ENCODE results near the gene POLR3GL. TPM values are rescaled to one million over a fixed set of nuclear protein-coding genes. Genes with fewer than 3 reads are reported as not detected.

The POLR3GL gene
- total RNA-seq, 2 experiments from 2014 or later = 32.6 to 34.9 TPM

GRCh38 chr1:145980457-145980994 lies 16.0 kb downstream of the POLR3GL start:
- H3K27me3 Mint-ChIP-seq = no peaks in the 10 kb centered on the region
- peaks cover 32% of the 10 kb centered on the region for H3K4me1 Mint-ChIP-seq
- no peak for ATAC-seq (ENCODE audit: low read depth)
- peak; percentile 29 for DNase-seq
- H3K4me3 Mint-ChIP-seq = no peak overlapping the region
- H3K9me3 Mint-ChIP-seq = no peaks in the 10 kb centered on the region
- H3K27ac Mint-ChIP-seq = no peak overlapping the region
- no peaks in the 10 kb centered on the region for H3K36me3 Mint-ChIP-seq
- POLR2A ChIA-PET = interaction anchor here (1.0 to 11.2 kb wide), 9 partner anchors 13 to 136 kb away, joined by 3 to 407 read pairs (median 11); partner anchors contain the start of genes ANKRD34A, LIX1L, PEX11B and PIAS3

DNA sequence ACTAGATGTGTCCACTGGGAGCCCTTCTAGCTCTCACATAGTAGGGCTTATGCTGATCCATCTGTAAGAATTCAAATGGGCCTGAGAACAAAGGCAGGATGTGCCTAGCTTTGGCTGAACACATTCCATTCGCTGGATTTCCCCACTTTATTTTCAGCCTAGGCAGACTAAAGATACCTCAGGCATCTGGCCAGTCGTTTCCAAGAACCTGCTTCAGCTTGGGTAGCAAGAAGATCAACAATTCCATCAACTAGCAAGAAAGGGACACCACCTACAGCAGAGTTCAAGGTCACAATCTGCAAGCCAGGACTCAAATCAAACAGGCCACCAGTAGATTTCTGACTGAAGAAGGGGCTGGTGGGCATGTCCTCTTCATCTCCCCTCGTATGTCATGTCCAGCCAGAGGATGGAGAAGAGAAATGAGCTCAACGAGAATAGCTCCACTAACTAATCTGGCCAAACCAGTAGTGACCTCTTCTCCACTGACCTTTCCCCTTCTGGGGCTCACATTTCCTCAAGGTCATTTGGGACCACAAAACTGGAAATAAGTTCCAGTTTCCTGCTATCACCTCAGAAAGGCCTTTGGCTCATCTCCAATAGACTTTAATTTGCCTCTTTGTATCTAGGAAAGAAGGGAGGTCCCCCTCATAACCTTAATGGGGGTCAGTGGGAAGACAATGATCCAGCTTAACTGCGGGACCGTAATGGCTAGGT lies 17.7 kb downstream of the POLR3GL start:
- no peak for ATAC-seq (ENCODE audit: low read depth)
- Mint-ChIP-seq H3K27ac (no peak overlapping the region), H3K9me3 (no peaks in the 10 kb centered on the region), H3K27me3 (no peaks in the 10 kb centered on the region), H3K4me1 (peaks cover 39% of the 10 kb centered on the region), H3K4me3 (no peak overlapping the region), H3K36me3 (no peaks in the 10 kb centered on the region)
- POLR2A ChIA-PET = interaction anchor here (1.4 to 11.2 kb wide), 4 partner anchors 11 to 63 kb away, joined by 4 to 407 read pairs (median 8); partner anchors contain the start of genes PEX11B and TXNIP
- DNase-seq = peak; percentile 3

- Mint-ChIP-seq H3K36me3 (no peaks in the 10 kb centered on the region), H3K9me3 (no peaks in the 10 kb centered on the region), H3K27me3 (no peaks in the 10 kb centered on the region), H3K4me3 (no peak overlapping the region), H3K4me1 (peaks cover 46% of the 10 kb centered on the region), H3K27ac (peak overlapping the region; percentile 3)
- no peak for ATAC-seq (ENCODE audit: low read depth)
- DNase-seq = peak; percentile 21
- POLR2A ChIA-PET = interaction anchor here (11.2 kb wide), 1 partner anchor 10 kb away, joined by 407 read pairs; the partner anchor contains the start of gene TXNIP
These were observed 18.8 kb downstream of the POLR3GL start for GRCh38 chr1:145983206-145983675.

DNA sequence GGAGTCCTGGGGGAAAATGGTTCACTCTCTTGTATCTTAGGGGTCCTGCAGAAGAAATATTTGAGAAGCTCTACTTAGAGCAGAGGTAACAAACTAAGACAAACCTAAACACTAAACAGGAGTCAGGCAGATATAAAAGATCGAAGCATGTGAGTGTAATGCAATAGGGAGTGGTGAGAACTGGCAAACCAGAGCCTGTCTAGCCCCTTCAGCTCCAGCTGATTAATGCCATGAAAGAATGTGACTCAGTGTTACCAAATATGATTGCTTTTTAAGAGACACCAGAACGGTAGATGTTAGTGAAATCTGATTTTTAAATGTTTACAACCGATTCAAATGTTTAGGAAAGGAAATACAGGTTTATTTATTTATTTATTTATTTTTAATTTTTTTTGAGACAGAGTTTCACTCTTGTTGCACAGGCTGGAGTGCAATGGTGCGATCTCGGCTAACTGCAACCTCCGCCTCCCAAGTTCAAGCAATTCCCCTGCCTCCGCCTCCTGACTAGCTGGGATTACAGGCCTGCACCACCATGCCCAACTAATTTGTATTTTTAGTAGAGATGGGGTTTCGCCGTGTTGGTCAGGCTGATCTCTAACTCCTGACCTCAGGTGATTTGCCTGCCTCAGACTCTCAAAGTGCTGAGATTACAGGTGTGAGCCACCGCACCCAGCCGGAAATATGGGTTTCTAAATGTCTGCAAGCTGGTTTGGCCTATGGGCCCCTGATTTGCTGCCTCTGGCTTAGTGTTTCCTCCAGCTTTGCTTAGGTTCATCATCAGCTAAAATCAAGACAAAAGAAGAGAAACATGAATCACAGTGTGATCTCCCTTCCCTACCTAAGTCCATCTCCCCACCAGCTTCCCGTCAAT lies 19.7 kb downstream of the POLR3GL start:
- no peak for DNase-seq
- ATAC-seq (ENCODE audit: low read depth) = no peak
- Mint-ChIP-seq H3K36me3 (no peaks in the 10 kb centered on the region), H3K27ac (peak overlapping the region; percentile 75), H3K4me3 (peak overlapping the region; percentile 58), H3K9me3 (no peaks in the 10 kb centered on the region), H3K27me3 (no peaks in the 10 kb centered on the region), H3K4me1 (peaks cover 53% of the 10 kb centered on the region)
- POLR2A ChIA-PET = interaction anchor here (11.2 kb wide), 1 partner anchor 9 kb away, joined by 407 read pairs; the partner anchor contains the start of gene TXNIP

- ATAC-seq (ENCODE audit: low read depth) = no peak
- POLR2A ChIA-PET = interaction anchor here (0.5 to 11.2 kb wide), 3 partner anchors 8 to 23 kb away, joined by 3 to 407 read pairs (median 8); partner anchors contain the start of gene TXNIP
- Mint-ChIP-seq H3K36me3 (no peaks in the 10 kb centered on the region), H3K4me1 (peaks cover 56% of the 10 kb centered on the region), H3K9me3 (no peaks in the 10 kb centered on the region), H3K4me3 (peak overlapping the region; percentile 58), H3K27ac (peak overlapping the region; percentile 81), H3K27me3 (no peaks in the 10 kb centered on the region)
- no peak for DNase-seq
These were observed 20.6 kb downstream of the POLR3GL start for GRCh38 chr1:145985129-145985501.

GRCh38 chr1:145985502-145986439 lies 21.3 kb downstream of the POLR3GL start:
- H3K27ac Mint-ChIP-seq = peak overlapping the region; percentile 81
- ATAC-seq (ENCODE audit: low read depth) (no peak), DNase-seq (no peak)
- H3K9me3 Mint-ChIP-seq = no peaks in the 10 kb centered on the region
- H3K36me3 Mint-ChIP-seq = no peaks in the 10 kb centered on the region
- no peaks in the 10 kb centered on the region for H3K27me3 Mint-ChIP-seq
- H3K4me1 Mint-ChIP-seq = peaks cover 62% of the 10 kb centered on the region
- peak overlapping the region; percentile 58 for H3K4me3 Mint-ChIP-seq
- POLR2A ChIA-PET = interaction anchor here (0.5 to 11.2 kb wide), 4 partner anchors 7 to 25 kb away, joined by 3 to 407 read pairs (median 6); partner anchors contain the start of gene TXNIP

DNA sequence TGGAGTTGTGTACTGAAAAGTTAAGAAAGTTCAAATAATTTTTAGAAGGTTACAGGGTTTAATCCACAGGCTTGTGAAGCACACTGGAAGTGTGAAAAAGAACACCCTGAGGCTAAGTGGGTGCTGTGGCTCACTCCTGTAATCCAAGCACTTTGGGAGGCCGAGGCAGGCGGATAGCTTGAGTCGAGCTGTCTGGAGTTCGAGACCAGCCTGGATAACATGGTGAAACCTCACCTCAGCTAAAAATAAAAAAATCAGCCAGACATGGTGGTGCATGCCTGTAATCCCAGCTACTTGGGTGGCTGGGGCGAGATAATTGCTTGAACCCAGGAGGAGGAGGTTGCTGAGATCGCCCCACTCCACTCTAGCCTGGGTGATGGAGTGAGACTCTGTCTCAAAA lies 22.1 kb downstream of the POLR3GL start:
- DNase-seq (no peak), ATAC-seq (ENCODE audit: low read depth) (no peak)
- H3K27me3 Mint-ChIP-seq = no peaks in the 10 kb centered on the region
- H3K4me3 Mint-ChIP-seq = no peak overlapping the region
- H3K9me3 Mint-ChIP-seq = no peaks in the 10 kb centered on the region
- POLR2A ChIA-PET = interaction anchor here (2.0 to 13.2 kb wide), 3 partner anchors 5 to 20 kb away, joined by 8 to 407 read pairs (median 407); partner anchors contain the start of gene TXNIP
- no peak overlapping the region for H3K27ac Mint-ChIP-seq
- no peaks in the 10 kb centered on the region for H3K36me3 Mint-ChIP-seq
- H3K4me1 Mint-ChIP-seq = peaks cover 68% of the 10 kb centered on the region

DNA sequence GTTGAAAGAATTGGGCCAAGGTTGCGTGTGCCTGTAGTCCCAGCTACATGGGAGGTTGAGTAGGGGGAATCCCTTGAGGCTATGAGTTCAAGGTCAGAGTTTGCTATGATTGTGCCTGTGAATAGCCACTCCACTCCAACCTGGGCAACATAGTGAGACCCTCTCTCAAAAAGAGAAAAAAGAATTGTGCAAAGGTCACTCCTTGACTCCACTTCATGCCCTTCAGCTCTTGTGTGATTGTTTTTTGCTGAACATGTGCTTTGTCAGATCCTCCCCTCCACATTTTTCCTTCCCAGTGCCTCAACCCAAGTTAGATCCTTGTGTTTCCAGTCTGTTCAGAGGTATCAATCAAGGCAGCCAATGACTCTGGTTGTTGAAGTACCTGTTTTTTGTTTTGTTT lies 23.4 kb downstream of the POLR3GL start:
- Mint-ChIP-seq H3K27ac (no peak overlapping the region), H3K27me3 (no peaks in the 10 kb centered on the region), H3K4me3 (no peak overlapping the region), H3K9me3 (no peaks in the 10 kb centered on the region), H3K36me3 (peaks cover 11% of the 10 kb centered on the region), H3K4me1 (peaks cover 68% of the 10 kb centered on the region)
- DNase-seq = no peak
- POLR2A ChIA-PET = interaction anchor here (1.8 to 13.2 kb wide), 4 partner anchors 7 to 30 kb away, joined by 4 to 407 read pairs (median 18); partner anchors contain the start of genes ANKRD34A, LIX1L, POLR3GL and TXNIP
- no peak for ATAC-seq (ENCODE audit: low read depth)

GRCh38 chr1:145988773-145989172 lies 24.3 kb downstream of the POLR3GL start:
- peak overlapping the region; percentile 41 for H3K4me3 Mint-ChIP-seq
- no peak for DNase-seq

GRCh38 chr1:145990249-145990855 lies 25.9 kb downstream of the POLR3GL start:
- Mint-ChIP-seq H3K27ac (peak overlapping the region; percentile 67), H3K36me3 (peaks cover 35% of the 10 kb centered on the region)

More at GRCh38 chr1:145988773-145989172, 24.3 kb downstream of the POLR3GL start:
- POLR2A ChIA-PET = interaction anchor here (0.7 to 13.2 kb wide), 6 partner anchors 8 to 49 kb away, joined by 4 to 407 read pairs (median 6); partner anchors contain the start of genes ANKRD34A, LIX1L, POLR3GL and TXNIP
- Mint-ChIP-seq H3K4me1 (peaks cover 70% of the 10 kb centered on the region), H3K27me3 (no peaks in the 10 kb centered on the region), H3K36me3 (peaks cover 19% of the 10 kb centered on the region), H3K9me3 (no peaks in the 10 kb centered on the region), H3K27ac (peak overlapping the region; percentile 30)
- ATAC-seq (ENCODE audit: low read depth) = peak; percentile 43

DNA sequence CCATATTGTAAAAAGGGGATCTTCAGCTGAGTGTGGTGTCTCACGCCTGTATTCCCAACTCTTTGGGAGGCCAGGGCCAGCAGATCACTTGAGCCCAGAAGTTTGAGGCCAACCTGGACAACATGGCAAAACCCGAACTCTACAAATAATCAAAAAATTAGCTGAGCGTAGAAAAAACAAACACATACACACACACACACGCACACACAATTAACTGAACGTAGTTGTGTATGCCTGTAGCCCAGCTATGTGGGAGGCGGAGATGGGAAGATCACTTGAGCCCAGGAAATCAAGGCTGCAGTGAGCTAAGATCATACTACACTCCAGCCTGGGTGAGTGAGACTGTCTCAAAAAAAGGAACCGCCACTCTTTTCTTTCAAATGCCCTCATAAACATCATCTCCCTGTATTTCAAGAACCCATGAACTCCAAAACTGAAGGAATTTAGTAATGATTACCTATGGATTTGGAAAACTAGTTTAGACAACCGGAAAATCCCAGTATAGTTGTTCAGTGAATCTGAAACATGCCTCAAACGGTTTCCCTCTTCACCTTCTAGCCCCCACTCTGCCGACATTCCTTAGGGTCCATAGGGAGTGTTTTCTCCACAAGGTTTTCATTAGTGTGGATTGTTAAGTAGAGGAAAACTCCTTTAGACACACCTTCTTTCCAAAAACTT lies 27.4 kb downstream of the POLR3GL start:
- H3K36me3 Mint-ChIP-seq = peaks cover 46% of the 10 kb centered on the region
- peak overlapping the region; percentile 100 for H3K4me3 Mint-ChIP-seq

More at GRCh38 chr1:145990249-145990855, 25.9 kb downstream of the POLR3GL start:
- Mint-ChIP-seq H3K27me3 (no peaks in the 10 kb centered on the region), H3K9me3 (no peaks in the 10 kb centered on the region), H3K4me3 (no peak overlapping the region), H3K4me1 (peaks cover 60% of the 10 kb centered on the region)
- DNase-seq (peak; percentile 35), ATAC-seq (ENCODE audit: low read depth) (no peak)
- POLR2A ChIA-PET = interaction anchor here (1.1 to 13.2 kb wide), 6 partner anchors 7 to 63 kb away, joined by 5 to 407 read pairs (median 18); partner anchors contain the start of genes RBM8A and TXNIP

More for the DNA sequence above, 27.4 kb downstream of the POLR3GL start:
- Mint-ChIP-seq H3K27me3 (no peaks in the 10 kb centered on the region), H3K9me3 (no peaks in the 10 kb centered on the region), H3K27ac (peak overlapping the region; percentile 19), H3K4me1 (peaks cover 56% of the 10 kb centered on the region)
- ATAC-seq (ENCODE audit: low read depth) (no peak), DNase-seq (peak; percentile 28)
- POLR2A ChIA-PET = interaction anchor here (0.6 to 13.2 kb wide), 7 partner anchors 11 to 64 kb away, joined by 3 to 407 read pairs (median 5); partner anchors contain the start of genes ANKRD34A, LIX1L, POLR3GL and RBM8A

Measured in activated naive CD8-positive, alpha-beta T cell treated with anti-CD3 and anti-CD28 coated beads, Interleukin-2, amount 10 ng/mL, durations not matched to agents 7 days and 5 days (primary cell).